Activated naive CD8-positive, alpha-beta T cell treated with anti-CD3 and anti-CD28 coated beads, Interleukin-2, amount 50 U/mL, for 16 hours (primary cell): ENCODE data around the gene DUSP28.
"Not testable (repeated sequence)": the region's sequence is repeated elsewhere in the genome, so short reads cannot be mapped to it uniquely, and the experiment has no call there.

Experiments
- DNase-seq: peaks from one replicate; pipeline ENCODE4 v3.0.0-alpha.2; 2020; ENCODE audit warnings: low read depth, low spot score

Gene DUSP28

GRCh38 chr2:240527153-240527750 is 32.9 kb upstream of the DUSP28 start:
- no peak for DNase-seq

GRCh38 chr2:240528406-240529040 is 31.6 kb upstream of the DUSP28 start:
- no peak for DNase-seq

DNA sequence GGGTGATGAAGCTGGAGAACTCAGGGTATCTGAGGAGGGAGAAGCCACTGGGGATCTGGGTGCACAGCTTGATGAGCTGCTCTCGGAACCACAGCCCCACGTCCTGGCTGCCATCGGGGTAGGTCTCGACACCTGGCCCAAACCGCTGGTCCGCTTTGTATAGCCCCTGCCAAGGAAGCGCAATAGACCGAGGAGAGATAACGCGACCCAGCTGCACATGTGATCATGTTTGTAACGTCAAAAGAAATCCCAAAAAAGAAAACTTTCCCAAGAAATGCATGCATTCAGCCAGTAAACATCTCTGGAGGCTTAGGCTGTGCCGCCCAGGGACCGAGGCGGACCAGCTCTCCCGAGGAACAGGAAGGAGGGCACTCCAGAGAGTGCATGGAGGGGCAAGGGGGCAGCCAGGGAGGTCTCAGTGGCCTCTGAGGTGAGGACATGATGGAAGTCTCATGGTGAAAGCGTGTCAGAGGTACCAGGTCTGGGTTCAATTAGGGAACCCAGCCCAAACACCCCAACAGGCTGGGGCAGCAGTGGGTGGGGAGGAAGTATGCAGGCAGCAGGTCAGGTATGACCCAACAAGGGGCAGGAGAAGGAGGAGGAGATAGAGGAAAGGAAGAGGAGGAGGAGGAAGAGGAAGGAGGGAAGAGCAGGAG is 30.7 kb upstream of the DUSP28 start:
- no peak for DNase-seq

GRCh38 chr2:240530181-240530580 is 30.0 kb upstream of the DUSP28 start:
- DNase-seq = no peak

DNA sequence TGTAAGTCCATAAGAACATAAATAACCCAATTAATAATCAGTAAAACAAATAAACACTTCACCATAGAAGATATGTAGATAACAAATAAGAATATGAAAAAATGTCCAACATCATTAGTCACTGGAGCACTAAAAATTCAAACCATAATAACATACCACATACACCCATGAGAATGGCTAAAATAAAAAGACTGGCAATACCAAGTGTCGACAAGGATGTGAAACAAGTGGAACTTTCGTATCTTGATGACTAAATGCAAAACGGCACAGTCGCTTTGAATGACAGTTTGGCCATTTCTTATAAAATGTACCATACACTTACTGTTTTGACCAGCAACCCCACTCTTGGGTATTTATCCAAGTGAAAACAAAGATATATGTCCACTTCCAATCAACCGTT is 29.1 kb upstream of the DUSP28 start:
- DNase-seq = no peak

DNA sequence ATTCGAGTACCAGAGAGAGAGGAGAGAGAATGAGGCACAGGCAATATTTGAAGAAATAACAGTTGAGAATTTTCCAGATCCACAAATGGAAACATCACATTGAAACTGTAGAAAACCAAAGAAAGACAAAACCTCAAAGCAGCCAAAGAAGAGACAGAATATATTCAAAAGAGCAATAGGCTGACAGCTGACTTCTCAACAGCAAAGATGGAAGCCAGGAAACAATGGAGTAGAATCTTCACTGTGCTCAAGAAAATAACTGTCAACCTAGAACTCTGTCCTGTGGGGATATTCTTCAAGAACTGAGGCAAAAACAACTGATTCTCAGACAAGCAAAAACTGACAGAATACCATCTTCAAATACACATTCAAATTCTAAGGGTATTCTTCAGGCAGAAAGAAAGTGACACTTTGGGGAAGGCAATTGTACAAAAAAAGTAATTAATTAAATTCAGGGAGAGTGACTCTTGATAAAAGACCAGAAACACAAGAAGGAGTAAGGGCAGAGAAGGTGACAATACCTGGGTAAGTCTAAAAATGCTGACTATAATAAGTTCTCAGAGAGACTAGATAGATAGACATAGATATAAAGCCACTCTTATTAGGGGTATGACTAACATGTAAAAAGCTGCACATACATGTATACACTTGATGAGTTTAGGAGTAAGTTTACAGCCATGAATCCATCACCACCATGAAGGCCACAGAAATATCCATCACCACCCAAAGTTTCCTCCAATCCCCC is 28.0 kb upstream of the DUSP28 start:
- DNase-seq = no peak

DNA sequence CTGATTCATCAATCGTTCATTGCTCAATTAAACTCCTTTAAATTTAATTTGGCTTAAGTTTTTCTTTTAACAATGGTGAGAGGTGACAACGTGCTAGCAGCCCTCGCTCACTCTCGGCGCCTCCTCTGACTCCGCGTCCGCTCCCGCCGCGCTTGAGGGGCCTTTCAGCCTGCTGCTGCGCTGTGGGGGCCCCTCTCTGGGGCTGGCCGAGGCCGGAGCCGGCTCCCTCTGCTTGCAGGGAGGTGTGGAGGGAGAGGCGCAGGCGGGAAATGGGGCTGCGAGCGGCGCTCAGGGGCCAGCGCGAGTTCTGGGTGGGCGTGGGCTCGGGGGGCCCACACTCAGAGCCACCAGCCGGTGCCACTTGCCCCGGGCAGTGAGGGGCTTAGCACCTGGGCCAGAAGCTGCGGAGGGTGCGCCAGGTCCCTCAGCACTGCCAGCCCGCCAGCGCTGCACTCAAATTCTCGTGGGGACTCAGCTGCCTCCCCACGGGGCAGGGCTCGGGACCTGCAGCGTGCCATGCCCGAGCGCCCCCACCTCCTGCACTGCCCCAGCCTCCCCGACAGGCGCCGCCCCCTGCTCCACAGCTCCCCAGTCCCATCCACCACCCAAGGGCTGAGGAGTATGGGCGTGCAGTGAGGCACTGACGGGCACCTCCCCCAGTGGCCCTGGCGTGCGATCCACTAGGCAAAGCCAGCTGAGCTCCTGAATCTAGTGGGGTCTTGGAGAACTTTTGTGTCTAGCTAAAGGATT is 22.0 kb upstream of the DUSP28 start:
- no peak for DNase-seq

DNA sequence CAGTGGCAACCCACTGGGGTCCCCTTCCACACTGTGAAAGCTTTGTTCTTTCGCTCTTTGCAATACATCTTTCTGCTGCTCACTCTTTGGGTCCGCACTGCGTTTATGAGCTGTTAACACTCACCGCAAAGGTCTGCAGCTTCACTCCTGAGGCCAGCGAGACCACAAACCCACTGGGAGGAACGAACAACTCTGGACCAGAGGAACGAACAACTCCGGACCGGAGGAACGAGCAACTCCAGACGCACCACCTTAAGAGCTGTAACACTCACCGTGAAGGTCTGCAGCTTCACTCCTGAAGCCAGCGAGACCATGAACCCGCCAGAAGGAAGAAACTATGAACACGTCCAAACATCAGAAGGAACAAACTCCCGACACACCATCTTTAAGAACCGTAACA is 21.1 kb upstream of the DUSP28 start:
- DNase-seq = not testable (repeated sequence)

DNA sequence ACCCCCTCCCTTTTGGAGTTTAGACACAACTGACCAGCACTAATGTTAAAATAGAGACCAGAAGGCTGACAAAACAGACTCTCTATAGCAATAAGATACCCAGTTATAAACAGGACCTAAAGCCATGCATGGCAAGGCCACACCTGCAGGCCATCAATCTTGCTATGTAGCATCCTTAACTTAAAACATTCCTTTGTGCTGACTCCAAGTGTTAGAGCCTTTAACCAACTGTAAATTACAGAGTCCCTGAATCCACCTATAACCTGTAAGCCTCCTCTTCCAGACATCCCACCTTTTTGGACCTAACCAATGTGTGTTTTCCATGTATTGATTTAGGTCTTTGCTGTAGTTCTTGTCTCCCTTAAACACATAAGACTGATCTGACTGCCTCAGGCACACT is 20.3 kb upstream of the DUSP28 start:
- DNase-seq = no peak

DNA sequence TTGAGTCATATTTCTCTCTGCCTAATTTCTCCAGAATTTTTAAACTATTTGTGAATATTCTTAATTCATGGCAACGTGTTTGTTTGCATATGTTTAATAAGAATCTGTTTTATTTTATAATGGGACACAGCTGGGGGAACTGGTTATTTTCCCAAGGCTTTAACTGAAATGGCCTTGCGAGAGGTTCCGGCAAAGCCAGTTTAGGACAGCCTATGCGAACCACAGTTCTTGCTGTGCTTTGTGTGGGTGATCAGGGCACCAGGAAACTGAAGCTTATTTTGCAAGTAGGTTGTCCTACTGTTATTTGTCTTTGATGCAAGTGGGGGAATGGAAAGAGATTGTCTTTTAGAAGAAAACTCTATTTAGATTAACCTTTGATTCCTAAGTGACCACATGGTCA is 8.9 kb upstream of the DUSP28 start:
- DNase-seq = no peak

DNA sequence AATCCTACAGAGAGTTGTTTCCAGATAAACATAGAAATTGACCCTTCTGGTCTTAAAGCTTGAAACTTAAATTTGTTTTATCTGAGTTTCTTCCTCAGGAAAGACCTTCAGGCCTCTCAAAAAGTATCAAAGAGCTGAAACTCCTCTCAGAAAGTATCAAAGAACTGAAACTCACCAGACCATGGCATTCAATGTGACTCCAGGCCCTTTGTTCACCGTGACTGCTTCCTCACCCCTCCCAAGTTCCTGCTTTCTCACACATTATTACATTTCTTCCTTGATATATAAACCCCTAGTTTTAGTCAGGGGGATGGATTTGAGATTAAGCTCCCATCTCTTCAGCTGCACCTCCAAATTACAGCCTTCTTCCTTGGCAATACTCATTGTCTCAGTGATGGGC is 8.3 kb upstream of the DUSP28 start:
- DNase-seq = no peak

- DNase-seq = no peak
Observed at GRCh38 chr2:240553956-240554480, 6.1 kb upstream of the DUSP28 start.

DNA sequence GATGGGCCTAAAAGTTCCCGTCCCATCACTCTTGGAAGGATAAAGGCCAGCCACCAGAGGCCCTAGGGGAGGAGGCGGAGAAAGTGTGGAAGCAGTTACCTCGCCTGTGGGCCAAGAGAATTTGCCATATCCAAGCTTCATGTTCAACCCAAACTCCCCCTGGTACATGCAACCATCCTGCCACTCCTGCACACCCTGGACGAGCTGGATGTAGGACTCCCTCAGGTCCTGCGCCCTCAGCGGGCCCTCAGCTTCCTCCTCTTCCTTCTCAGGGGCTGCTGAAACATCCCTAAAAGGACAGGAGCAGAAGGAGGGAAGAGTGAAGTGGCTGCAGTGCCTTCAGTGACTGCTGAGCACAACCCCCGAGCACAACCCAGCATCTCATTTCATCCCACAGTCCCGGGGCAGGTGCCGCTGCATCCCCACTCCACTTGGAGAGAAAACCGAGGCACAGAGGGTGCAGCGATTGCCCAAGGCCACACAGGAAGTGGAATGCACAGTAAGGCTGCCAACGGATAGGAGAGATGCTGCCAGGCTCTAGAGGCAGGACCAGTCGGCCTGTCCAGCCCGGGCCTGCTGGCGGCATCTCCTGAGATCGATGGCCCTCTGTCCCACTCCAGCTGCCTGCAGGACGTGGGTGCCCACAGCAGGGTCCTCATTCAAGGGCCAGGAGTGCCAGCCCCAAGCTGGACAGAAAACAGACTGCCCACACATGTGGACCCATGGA is 5.2 kb upstream of the DUSP28 start:
- no peak for DNase-seq

DNA sequence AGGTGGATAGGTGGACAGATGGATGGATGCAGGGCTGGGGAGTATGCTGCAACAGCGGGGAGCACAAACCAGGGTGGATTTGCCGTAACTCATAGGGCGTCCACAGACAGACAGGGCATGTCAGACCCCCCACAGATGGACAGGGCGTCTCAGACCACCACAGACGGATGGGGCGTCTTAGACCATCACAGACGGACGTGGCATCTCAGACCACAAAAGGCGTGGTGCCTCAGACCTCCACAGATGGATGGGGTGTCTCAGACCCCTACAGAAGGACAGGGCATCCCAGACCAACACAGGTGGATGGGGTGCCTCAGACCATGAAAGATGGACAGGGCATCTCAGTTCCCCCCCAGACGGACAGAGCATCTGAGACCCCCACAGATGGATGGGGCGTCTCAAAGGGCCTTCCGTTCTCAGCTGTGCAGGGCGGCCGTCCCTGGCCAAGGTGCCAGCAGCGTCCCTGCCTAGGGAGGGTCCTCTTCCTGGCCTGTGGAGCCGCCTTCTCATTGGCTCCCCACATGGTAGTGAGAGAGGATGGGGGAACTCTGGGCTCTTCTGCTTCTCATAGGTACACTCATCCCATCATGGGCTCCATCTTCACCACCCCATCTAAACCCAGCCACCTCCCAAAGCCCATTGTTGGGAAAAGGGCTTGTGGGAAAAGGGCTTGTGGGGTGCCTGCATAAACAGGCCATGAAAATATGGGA is 4.5 kb upstream of the DUSP28 start:
- no peak for DNase-seq

GRCh38 chr2:240556553-240557100 is 3.5 kb upstream of the DUSP28 start:
- no peak for DNase-seq

GRCh38 chr2:240557101-240557751 is 2.9 kb upstream of the DUSP28 start:
- no peak for DNase-seq

DNA sequence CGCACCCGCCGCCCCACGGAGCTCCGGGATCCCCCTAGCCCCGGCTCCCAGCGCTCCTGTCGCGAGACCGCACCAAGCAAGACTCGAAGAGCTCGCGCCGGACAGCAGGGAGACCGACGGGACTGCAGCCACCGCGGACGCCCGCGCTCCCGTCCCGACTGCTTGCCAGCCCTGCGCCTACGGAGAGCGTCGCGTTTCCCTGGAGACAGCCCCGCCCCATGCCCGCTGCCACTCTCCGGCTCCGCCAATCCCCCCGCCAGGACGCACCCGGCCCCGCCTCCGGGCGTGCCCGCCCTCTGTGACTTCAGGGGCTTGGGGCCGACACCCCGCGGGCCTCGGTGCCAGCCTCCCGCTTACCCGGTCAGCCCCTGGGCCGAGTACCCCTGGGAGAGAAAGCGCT is 2.3 kb upstream of the DUSP28 start, which contains the start of gene ANKMY1:
ANKMY1 (minus strand) TSS at position 181 of the 400 bp plus-strand sequence. CDS start 653 bp downstream, outside the sequence.
- peak; percentile 54 for DNase-seq

DNA sequence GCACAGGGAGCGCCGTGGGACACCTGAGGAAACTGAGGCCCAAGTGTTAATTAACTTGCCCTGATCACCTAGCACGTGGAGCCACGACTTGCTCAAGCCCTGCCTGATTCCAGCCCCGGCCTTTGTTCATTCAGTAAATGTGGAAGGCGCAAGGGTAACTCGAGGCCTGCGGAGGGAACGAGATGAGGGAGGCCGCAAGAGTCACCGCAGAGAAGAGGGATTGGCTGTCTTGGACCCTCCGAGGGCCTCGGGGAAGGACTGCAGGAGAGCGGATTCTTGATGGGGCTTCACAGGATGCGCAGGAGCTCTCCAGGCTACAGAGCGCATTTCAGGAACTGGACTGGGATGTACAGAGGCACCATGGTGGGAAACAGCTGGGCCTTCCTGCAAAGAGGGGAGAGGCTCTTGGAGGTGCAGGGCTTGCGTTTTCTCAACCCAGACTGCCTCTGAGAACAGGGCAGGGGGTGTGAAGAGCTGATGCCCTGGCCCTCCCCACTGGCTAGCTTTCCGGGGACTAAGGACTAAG is 1.9 kb upstream of the DUSP28 start:
- no peak for DNase-seq

- no peak for DNase-seq
Observed at GRCh38 chr2:240559286-240559685, 871 bp upstream of the DUSP28 start.
